AG04450 (cell line): ENCODE data around the gene TMEM200A. TPM values are rescaled to one million over a fixed set of nuclear protein-coding genes. Genes with fewer than 3 reads are reported as not detected.
A peak's percentile ranks its signal among the peaks of the same experiment; 100 is the strongest.

ENCODE experiments used
- CTCF ChIA-PET: fragments of 300-600, 350-600 bp; formaldehyde crosslinking; extraction: SDS; loops from one replicate; lab custom pipeline; 2022; ENCODE audit warnings: antibody characterized with exemption, inconsistent platforms; lab: Charles Lee
- POLR2A ChIA-PET: fragments of 350-600 bp; formaldehyde crosslinking; extraction: SDS; loops from one replicate; lab custom pipeline; 2021; ENCODE audit warnings: antibody characterized with exemption, inconsistent platforms; lab: Yijun Ruan, JAX
- DNase-seq: peaks from one replicate; pipeline ENCODE4 v3.0.0-alpha.2; 2011; ENCODE audit warnings: low read depth, low spot score
- H3K27ac ChIP-seq: one replicate; pipeline ENCODE4 v1.5.1; 2012; ENCODE audit warnings: low read depth, low read length, control low read depth
- H3K27me3 ChIP-seq: one replicate; pipeline ENCODE4 v1.6.0; 2012; ENCODE audit warnings: low read length; ENCODE audit not compliant: control insufficient read depth, insufficient read depth
- H3K4me3 ChIP-seq: 2 replicates; pipeline ENCODE4 v1.5.1; 2011; ENCODE audit warnings: mild to moderate bottlenecking, low read depth, low read length, control low read depth
- H3K9me3 ChIP-seq: 2 replicates; pipeline ENCODE4 v1.5.1; 2012; ENCODE audit warnings: low read length; ENCODE audit not compliant: control insufficient read depth, insufficient read depth
- CTCF ChIP-seq: IDR thresholded peaks from 2 replicates; pipeline ENCODE4 v1.5.1; 2011; ENCODE audit warnings: low read depth, low read length, control low read depth, inconsistent platforms
- polyA plus RNA-seq: library from polyadenylated mRNA; depleted of rRNA; stranded (reverse); fragments of >200 nt; gene quantifications from 2 replicates; pipeline ENCODE4 v1.2.3, GENCODE V29; 2011

The TMEM200A gene
- polyA plus RNA-seq, 1 experiment = 34.5 TPM

GRCh38 chr6:130357436-130357835, 8.4 kb upstream of the TMEM200A start:
- CTCF ChIA-PET = interaction anchor here (1.2 kb wide), 1 partner anchor 10 kb away, joined by 3 read pairs; no protein-coding TSS in a partner anchor
- no peak overlapping the region for H3K4me3 ChIP-seq
- H3K27me3 ChIP-seq = no peaks in the 10 kb centered on the region
- H3K9me3 ChIP-seq = no peaks in the 10 kb centered on the region
- DNase-seq = no peak
- POLR2A ChIA-PET = no interaction called here
- TF ChIP-seq CTCF = no peak
- H3K27ac ChIP-seq = no peak overlapping the region

- H3K27me3 ChIP-seq = no peaks in the 10 kb centered on the region
- no peak overlapping the region for H3K27ac ChIP-seq
- CTCF ChIA-PET = no interaction called here
- H3K9me3 ChIP-seq = no peaks in the 10 kb centered on the region
- no peak for DNase-seq
- POLR2A ChIA-PET = no interaction called here
- H3K4me3 ChIP-seq = no peak overlapping the region
- no peak for TF ChIP-seq CTCF
Measured at GRCh38 chr6:130359736-130360135, 6.1 kb upstream of the TMEM200A start.

- Histone ChIP-seq H3K4me3 (no peak overlapping the region), H3K9me3 (no peaks in the 10 kb centered on the region; the same call in 1 of the 2 replicates), H3K27me3 (no peaks in the 10 kb centered on the region), H3K27ac (no peak overlapping the region)
- no peak for TF ChIP-seq CTCF
- CTCF ChIA-PET = no interaction called here
- POLR2A ChIA-PET = no interaction called here
- no peak for DNase-seq
Measured at GRCh38 chr6:130362128-130362527, 3.7 kb upstream of the TMEM200A start.

- ChIA-PET POLR2A (no interaction called here), CTCF (interaction anchor here (1.7 to 2.6 kb wide), 2 partner anchors 11 to 335 kb away, joined by 4 to 26 read pairs; no protein-coding TSS in a partner anchor)
- Histone ChIP-seq H3K4me3 (peak overlapping the region; percentile 88; the same call in 1 of the 2 replicates), H3K9me3 (no peaks in the 10 kb centered on the region; the same call in 1 of the 2 replicates), H3K27ac (no peak overlapping the region), H3K27me3 (no peaks in the 10 kb centered on the region)
- DNase-seq = no peak
- TF ChIP-seq CTCF = no peak
Measured at GRCh38 chr6:130364224-130364780, 1.5 kb upstream of the TMEM200A start.
